HG03565 (cell line): ENCODE results near the gene ARHGAP18.

Experiments
- ATAC-seq: cut with Tn5 transposase; IDR thresholded peaks from one replicate; pipeline ENCODE4 v1.9.1; 2021; ENCODE audit warnings: mild to moderate bottlenecking, moderate library complexity; ENCODE audit not compliant: unreplicated experiment

Gene ARHGAP18

DNA sequence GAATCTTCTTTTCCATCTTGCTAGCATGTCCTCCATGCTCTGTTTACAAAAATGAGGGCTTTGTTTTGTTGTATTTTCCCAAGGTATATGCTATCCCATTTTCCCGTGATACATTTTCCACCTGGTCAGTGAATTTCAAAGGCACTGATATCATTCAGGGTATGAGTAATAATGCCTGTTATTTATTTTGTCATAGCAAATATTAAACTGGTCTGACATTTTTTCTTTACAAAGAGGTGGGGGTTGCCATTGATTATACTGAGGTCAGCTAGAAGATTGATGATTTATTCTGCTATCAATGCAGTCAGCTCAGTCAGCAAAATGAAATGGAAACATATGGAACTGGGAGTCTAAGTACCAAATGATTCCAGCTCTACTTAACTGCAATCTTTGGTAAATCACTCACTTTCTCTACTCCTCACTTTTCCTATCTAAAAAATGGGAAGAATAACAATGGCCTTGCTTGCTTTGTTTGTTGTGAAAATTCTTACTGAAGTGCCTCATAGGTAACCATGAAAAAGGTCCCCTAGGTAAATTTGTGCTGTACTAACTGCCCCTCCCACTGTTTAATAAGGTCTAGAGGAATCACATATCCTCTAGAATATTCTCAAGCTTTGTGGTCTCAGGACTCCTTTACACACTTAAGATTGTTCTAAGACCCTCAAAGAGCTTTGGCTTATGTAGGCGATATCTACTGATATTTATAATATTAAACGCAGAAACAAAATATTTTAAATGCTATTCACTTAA is 64.0 kb downstream of the ARHGAP18 start:
- ATAC-seq, result no peak

DNA sequence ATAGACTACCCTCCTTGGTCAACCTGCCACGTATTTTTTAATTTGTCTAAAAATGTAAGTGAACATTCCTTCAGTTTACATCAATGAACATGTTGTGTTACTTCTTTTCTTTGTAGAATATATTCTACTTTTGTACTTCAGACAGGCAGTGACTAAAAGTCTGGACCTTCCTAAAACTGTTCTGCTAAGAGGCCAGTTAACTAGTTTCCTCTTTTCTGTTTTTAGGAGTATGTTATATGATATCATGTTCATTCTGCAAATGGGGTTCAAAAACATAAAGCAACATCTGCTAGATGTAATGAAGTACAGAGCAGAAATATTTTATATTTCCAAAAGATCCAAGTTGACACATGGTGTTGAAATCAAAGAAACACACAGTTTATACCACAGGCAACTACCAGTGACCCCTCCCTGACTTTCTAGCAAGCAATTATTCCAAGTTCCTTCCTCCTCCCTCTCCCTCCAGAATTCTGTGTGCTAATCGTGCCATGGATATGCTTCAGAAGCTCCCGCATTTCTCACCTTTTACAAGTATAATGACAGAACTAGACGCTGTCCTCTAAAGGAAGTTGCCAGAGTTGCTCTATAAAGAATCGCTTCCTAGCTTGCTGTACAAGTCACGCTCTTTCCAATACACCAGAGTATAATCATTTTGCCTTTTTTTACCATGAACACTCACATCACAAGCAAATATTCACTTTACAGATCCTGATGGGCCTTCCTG is 64.7 kb downstream of the ARHGAP18 start:
- no peak for ATAC-seq

DNA sequence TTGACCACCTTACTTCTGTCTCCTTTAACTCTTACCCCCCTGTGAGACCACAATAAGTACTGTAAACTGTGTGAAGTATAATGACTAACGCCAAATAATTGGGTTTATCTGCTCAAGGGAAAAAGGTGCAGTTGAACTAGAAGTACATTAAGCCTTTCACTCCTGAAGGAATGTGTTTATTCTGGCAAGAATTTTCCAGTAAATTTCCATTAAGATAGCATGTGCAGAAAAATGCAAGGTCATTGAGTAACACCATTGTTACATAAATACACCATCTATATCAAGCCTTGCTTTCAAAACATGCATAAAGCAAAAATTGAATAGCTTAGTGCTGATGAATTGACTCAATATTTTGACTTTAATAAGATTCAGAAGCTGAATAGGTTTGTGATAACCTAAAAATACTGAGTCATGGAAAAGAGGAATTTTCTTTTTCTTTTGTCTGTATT is 65.4 kb downstream of the ARHGAP18 start:
- ATAC-seq, result no peak

DNA sequence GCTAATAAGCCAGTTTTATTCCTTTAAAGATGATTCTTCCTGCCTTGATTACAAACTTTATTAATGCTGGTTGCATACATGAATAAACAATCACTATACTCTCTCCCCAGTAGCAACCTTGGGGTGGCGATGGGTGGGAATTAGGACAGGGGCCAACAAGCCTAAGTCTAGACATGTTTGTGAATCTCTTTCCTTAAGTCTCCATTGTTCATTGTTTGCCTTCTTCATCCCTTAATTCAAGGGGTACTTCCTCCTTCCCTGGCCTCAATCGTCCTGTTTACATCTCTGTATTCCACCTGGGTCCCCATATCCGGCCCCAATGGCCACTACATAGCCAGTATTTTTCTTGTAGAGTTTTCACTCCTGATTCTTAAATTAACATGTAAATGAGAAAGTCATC is 66.0 kb downstream of the ARHGAP18 start:
- ATAC-seq, result no peak

DNA sequence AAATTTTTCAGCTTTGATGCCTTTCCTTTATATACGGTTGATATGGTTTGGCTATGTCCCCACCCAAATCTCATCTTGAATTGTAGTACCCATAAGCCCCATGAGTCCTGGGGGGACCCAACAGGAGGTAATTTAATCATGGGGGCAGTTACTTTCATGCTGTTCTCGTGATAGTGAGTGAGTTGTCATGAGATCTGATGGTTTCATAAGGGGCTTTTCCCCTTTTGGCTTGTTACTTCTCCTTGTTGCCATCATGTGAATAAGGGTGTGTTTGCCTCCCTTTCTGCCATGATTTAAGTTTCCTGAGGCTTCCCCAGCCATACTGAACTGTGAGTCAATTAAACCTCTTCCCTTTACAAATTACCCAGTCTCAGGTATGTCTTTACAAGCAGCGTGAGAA is 66.8 kb downstream of the ARHGAP18 start:
- no peak for ATAC-seq

DNA sequence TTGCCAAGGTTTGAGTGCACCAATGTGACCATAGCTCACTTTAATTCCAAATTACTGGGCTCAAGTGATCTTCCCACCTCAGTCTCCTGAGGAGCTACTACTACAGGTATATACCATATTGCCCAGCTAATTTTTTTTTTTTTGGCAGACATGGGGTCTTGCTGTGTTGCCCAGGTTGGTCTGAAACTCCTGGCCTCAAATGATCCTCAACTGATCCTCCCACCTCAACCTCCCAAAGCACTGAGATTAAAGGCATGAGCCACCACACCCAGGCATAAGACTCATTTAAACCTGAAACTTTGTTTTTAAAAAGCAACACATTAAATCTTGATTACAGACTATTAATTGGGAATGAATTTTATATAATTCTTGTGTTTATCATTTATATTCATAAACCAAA is 67.7 kb downstream of the ARHGAP18 start:
- no peak for ATAC-seq

DNA sequence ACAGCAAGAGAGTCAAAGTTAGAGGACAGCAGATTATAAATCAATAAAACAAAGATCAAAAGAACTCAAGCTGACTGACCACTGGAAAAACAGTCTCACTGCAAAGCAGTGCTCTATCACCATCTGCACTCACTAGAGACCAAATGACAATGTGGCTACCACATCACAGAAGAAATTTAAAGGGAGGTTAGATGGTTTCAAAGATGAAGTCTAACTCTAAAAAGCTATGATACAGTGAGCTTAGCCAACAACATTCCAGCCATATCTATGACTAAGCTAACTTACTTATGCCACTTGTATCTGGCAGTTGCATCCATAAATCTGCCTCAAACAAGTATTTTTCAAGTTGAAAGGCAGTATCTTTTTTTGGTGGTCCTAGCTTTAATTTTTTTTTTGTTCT is 68.6 kb downstream of the ARHGAP18 start:
- no peak for ATAC-seq

DNA sequence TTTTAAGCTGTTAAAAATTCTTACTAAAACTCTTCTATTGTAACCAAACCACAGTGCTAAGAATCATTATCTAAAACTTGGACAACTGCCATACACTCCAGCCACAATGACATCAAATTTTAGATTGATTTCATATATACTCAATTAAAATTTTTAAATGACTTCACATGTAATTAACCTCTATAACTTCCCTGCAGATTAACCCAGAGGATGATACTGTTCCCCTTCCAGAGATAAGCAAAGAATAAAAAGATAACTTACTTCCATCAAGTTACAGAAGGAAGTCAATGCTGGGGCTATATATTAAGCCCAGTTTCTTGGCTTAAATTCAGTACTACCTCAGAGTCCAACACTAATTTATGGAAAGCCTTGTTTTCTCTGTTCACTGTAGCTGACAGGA is 71.3 kb downstream of the ARHGAP18 start:
- ATAC-seq, result no peak

DNA sequence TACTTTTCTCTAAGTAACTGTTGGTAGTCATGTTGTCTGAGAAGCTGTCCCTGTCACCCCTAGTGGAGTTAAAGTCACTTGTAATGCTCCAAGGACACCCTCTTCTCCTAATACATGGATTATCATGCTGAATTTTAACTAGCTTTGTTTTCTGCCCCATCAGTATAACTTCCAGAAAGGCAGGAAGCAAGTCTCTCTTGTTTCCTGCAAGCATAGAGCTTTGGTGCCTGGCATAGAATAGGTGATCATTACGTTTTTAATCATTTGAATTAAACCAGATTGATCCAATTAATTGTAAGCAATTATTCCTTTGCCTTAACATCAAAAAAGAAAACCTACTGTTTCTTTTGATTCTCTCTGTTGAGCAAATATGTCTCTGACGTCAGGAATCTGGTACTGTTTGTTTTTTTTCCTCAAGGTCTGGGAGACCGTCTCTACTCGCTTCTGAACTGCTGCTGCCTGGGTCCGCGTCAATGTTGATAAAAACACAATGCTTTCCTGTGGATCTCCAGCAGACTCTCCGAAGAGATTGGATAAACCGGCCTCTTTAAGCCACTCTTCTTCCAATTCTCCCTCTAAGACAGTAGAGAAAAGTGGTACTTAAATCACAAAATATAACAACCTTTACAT is 71.8 kb downstream of the ARHGAP18 start:
- no peak for ATAC-seq

DNA sequence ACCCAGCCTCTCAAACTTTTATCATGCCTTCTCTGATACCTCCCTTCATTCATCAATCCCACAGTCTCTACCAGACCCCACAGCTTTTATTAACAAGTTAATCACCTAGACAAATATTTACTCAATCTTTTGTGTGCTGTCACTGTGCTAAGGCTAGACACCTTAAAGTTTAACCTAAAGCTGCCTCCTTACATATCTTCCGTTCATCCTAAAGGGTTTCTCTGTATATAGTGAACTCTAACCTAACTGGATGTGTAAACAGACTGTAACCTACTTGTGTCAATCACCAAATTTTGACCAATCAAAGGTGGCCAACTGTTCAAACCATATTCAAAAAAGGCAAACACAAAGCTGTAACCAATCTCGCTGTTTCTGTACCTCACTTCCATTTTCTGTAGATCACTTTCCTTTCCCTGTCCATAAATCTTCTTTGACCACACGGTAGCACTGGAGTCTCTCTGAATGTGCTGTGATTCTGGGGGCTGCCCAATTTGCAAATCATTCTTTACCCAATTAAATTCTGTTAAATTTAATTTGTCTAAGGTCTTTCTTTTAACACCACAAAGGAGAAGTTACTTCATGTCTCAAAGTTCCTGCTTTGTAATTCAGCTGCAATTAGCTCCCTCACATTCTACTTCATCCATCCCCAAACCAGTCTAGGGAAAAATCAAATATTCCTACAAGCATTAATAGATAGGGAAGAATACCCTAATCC is 72.5 kb downstream of the ARHGAP18 start:
- ATAC-seq, result no peak

DNA sequence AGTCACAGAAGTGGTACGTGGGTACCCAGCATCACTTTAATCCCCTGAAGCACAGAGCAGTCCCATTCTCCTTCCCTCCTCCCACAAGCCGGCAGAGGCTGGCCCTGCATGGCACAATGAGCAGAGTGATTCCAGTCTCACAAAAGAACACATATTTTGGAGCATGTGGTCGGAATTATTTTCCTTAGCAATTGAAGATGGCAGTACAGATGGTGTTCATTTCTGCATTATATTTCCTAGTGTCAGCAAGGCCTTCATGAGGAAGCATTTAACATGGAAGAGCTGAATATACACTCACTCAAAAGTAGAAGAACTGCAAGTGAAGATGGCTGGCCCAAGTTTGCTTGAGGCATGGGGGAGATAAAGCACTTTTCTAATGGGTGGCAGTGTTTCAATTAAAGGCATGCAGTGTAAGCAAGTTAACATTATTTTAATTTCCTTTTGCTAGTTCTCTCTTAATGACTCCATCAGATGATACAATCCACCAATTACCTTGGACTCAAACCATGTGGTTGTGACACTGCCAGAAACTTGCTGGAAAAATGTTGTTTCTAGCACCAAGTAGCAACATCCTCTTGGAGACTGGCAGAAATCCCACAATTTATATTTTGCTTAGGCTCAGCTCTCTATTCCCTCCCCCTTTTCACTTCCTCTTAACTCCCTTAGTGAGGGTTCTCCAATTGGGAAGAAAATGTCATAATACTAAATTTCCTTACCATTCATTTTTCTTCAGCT is 74.4 kb downstream of the ARHGAP18 start:
- no peak for ATAC-seq

DNA sequence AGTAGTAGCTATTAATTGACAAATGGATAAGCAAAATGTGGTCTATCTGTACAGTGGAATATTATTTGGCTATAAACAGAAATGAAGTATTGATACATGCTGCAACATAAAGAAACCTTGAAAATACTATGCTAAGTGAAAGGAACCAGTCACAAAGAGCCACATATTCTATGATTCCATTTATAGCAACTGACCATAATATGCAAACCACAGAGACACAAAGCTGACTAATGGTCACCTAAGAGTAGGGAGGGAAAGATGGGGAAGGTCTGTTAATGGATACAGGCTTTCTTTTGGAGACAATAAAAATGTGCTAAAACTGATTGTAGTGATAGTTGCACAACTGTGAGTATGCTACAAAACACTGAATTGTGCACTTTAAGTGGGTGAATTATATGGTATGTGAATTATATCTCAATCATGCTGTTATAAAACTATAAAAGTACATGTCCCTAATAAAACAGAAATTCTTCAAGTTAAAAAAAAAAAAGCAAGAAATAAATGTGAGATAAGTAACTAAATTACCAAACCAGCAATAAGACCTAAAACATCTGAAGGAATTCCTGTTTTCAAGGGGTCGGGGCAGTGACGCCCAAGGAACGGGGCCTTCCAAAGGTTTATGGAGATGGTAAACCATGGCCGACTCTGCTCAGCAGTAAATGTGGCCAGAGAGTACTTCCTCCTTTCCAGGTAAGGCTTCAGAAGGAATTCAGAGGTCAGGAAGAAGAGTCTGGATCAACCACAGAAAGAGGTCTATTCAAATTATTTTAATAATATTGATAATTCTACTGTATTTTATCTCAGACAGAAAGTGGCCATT is 75.4 kb downstream of the ARHGAP18 start:
- no peak for ATAC-seq

DNA sequence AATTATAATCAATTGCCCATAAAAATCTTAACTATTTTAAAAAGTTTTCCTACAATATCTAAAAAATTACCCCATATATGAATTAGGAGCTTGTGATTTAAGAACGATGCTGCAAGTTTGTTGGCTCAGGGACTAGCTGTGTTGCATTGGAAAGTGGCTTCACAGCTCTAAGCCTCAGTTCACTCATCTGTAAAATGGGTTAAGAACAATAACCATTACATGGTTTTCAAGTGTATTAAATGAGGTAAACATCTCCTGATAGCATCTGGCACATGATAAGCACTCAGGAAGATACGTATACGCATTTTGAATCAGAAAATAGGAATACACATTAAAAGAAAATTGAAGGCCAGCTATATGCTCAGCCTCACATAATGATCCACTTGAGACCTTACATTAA is 76.4 kb downstream of the ARHGAP18 start:
- ATAC-seq, result no peak

DNA sequence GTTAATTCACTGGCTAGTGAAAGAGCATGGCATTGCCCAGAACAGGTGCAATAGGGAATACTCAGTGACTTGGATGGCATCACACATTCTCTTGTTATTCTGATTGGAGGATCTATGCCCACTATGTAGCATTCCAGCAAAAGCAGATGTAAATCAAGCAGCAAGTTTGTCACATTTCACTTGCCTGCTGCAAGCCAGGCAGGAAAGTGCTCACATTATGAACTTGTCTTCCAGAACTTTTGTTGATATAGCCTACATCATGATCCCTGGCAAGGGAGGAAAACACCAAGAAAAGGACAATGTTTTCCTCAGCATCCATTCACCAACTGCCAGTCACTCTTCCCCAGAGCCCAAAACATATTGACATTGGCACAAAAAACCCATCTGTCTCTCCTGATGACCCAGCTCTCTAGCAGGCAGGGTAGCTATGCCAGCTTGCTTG is 77.8 kb downstream of the ARHGAP18 start:
- ATAC-seq, result no peak

DNA sequence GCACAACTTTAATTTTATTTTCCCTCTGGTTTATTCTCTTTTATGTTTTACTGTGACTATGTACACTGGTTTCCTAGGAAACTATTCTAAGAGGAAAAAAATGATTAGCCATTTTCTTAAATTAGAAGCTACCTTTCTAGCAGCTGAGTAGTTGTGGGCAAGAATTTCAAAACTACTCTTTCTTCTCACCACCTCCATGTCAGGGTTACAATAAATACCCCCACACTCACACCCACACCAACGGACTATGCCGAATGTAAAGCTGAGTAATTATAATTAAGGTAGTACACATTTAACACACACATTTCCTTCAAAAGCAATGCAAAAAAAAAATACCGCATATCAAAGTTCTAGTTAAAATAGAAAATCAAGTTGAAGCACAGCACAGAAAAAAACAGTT is 78.9 kb downstream of the ARHGAP18 start:
- ATAC-seq, result no peak

DNA sequence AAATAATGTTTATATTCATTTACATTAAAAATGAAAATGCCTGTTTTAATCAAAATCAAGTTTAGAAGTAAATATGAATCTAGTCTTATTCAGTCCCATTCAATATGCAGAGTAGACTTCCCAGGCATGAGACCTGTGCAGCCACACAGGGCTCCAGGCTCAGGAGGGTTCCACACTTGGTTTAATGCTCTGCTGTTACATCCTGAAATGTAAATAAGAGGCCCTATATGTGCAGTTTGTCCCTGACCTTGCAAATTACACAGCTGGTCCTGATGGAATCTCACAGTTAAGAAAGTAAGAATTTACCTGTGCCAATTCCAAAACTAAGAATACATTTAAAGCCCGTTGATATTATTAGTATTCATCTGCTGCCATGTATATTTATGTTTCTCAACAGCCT is 79.4 kb downstream of the ARHGAP18 start:
- no peak for ATAC-seq

DNA sequence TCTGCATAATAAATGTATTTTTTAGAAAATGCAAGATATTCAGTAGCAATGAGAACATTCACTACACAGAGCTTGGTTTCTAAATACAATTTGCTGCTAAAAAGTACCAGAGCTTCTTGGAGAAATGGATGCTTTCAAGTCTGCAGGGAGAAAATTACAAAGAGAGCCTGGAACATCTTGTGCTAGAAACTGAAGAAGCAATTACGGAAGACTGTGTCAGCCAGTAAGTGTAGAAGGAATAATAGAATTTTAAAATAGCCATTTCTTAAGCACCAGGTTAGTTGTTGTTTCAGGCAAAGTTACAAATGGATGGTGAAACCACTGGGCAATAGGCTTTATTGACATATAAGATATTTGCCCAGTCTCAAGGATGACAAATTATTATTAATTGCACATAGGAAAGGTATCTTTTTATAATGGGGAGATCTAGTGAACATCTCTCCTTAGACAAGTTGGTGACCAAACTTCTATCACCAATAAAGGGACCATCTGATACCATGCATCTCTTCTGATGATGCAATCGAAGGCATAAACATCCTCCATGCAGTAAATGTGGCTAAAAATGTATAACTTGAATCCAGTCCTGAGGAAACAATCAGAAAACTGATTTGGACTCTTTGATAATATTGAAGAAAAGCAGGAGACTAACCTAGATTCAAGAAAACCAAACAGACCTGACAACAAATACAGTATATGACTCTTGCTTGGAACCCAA is 81.7 kb downstream of the ARHGAP18 start:
- no peak for ATAC-seq

DNA sequence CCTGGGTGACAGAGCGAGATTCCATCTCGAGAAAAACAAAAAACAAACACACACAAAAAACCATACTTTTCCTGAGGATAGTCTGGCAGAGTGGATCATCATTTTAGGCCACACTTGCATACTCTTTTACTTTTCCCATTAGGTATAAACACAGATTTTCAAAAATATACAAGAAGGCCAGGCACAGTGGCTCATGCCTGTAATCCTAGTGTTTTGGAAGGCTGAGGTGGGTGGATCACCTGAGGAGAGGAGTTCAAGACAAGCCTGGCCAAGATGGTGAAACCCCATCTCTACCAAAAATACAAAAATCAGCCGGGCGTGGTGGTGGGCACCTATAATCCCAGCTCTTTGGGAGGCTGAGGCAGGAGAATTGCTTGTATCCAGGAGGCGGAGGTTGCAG is 85.5 kb downstream of the ARHGAP18 start:
- ATAC-seq, result no peak
